DND-41 (cell line): ENCODE data around the gene UBE2V1.

Experiments used
- ATAC-seq: fragments of 200-7000 bp; cut with Tn5 transposase; 3 replicates; pipeline ENCODE4 v1.9.1; 2021; ENCODE audit warnings: low read depth; ENCODE audit not compliant: insufficient read depth
- DNase-seq: peaks from one replicate; pipeline ENCODE4 v3.0.0-alpha.2; 2020
- H2AFZ ChIP-seq: 2 replicates; pipeline ENCODE4 v1.6.0; 2012; ENCODE audit warnings: low read depth, low read length
- H3K27ac ChIP-seq: 2 replicates; pipeline ENCODE4 v1.5.1; 2012; ENCODE audit warnings: low read length, inconsistent platforms
- H3K27me3 ChIP-seq: fragments of 200-600 bp; sonication (generic); 2 replicates; pipeline ENCODE4 v1.6.0; 2012; ENCODE audit warnings: low read length, mild to moderate bottlenecking, inconsistent platforms; ENCODE audit not compliant: insufficient read depth, poor library complexity
- H3K36me3 ChIP-seq: 2 replicates; pipeline ENCODE4 v1.5.1; 2012; ENCODE audit warnings: low read length, inconsistent platforms; ENCODE audit not compliant: insufficient read depth
- H3K4me1 ChIP-seq: 2 replicates; pipeline ENCODE4 v1.5.1; 2012; ENCODE audit warnings: mild to moderate bottlenecking, low read length; ENCODE audit not compliant: insufficient read depth
- H3K4me2 ChIP-seq: 2 replicates; pipeline ENCODE4 v1.6.0; 2012; ENCODE audit warnings: mild to moderate bottlenecking, moderate library complexity, low read length, inconsistent platforms; ENCODE audit not compliant: insufficient read depth
- H3K4me3 ChIP-seq, 2 experiments: fragments of 200-600 bp in 1 of 2; shearing (Covaris generic) in 1 of 2; 2 replicates each; pipeline ENCODE4 v1.5.1; 2012 to 2016; ENCODE audit warnings: inconsistent platforms in 2 of 2, low read length in 2 of 2, mild to moderate bottlenecking in 2 of 2, low read depth in 1 of 2, moderate library complexity in 1 of 2
- H3K79me2 ChIP-seq: 2 replicates; pipeline ENCODE4 v1.6.0; 2012; ENCODE audit warnings: low read length, inconsistent platforms; ENCODE audit not compliant: insufficient read depth
- H3K9ac ChIP-seq: 2 replicates; pipeline ENCODE4 v1.6.0; 2012; ENCODE audit warnings: low read depth, mild to moderate bottlenecking, inconsistent platforms, low read length, moderate library complexity
- H3K9me3 ChIP-seq: 2 replicates; pipeline ENCODE4 v1.5.1; 2012; ENCODE audit warnings: low read length, moderate library complexity, mild to moderate bottlenecking, inconsistent platforms; ENCODE audit not compliant: insufficient read depth, severe bottlenecking
- H4K20me1 ChIP-seq: 2 replicates; pipeline ENCODE4 v1.6.0; 2012; ENCODE audit warnings: low read length; ENCODE audit not compliant: insufficient read depth
- EZH2 ChIP-seq: IDR thresholded peaks from 3 replicates; pipeline ENCODE4 v1.6.1; 2012; ENCODE audit warnings: borderline replicate concordance, low read depth, mild to moderate bottlenecking, moderate library complexity, low read length, inconsistent platforms; ENCODE audit not compliant: severe bottlenecking
- TF ChIP-seq, protein P1 (sequence below): IDR thresholded peaks from 2 replicates; pipeline ENCODE4 v1.5.1; 2012; ENCODE audit warnings: borderline replicate concordance, low read length, moderate library complexity, mild to moderate bottlenecking; ENCODE audit not compliant: poor library complexity, severe bottlenecking; ENCODE audit errors: extremely low read depth

Gene UBE2V1

DNA sequence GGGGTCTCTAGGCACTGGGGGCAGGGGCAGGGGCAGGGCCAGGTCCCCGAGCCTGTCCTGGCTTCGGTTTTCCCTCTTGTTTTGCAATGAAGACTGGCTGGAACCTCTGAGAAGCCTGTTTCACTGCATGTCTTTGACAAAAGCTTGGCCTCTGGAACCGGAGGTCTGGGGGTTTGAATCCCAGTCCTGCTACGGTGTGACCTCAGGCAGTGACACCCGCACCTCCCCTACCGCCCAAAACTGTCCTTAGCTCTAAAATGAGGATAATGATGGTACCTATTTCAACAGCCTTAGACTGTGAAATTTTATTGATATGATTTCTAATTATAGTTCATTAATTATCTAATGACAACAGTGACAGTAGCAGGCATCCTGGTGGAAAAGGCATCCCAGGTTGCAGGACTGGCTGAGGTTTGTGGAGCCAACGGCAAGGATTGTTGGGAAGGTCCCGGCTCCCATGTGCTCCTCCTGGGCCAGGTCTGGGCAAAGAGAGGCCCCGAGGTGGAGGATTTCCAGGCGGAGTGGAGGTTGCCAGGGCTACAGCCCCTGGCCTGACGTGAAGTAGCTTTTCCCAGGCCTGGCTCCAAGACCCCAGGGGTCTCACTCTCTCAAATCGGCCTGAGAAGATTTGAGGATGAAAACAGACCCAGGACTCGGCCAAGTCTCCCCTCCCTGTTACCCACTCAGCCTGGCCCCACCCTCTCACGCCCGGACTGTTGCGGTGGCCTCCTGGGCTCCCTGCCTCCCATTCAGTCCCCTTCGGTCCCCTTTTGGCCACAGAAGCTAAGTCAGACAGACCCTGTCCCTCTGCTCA, 72.3 kb downstream of the UBE2V1 start:
- DNase-seq (no peak), ATAC-seq (no peak)
- no peak for TF ChIP-seq EZH2
- TF ChIP-seq, protein P1, sequence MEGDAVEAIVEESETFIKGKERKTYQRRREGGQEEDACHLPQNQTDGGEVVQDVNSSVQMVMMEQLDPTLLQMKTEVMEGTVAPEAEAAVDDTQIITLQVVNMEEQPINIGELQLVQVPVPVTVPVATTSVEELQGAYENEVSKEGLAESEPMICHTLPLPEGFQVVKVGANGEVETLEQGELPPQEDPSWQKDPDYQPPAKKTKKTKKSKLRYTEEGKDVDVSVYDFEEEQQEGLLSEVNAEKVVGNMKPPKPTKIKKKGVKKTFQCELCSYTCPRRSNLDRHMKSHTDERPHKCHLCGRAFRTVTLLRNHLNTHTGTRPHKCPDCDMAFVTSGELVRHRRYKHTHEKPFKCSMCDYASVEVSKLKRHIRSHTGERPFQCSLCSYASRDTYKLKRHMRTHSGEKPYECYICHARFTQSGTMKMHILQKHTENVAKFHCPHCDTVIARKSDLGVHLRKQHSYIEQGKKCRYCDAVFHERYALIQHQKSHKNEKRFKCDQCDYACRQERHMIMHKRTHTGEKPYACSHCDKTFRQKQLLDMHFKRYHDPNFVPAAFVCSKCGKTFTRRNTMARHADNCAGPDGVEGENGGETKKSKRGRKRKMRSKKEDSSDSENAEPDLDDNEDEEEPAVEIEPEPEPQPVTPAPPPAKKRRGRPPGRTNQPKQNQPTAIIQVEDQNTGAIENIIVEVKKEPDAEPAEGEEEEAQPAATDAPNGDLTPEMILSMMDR: no peak
- Histone ChIP-seq H3K27me3 (peaks cover 5% of the 10 kb centered on the region), H3K4me3 (no peak overlapping the region), H3K9me3 (no peaks in the 10 kb centered on the region), H3K4me1 (no peaks in the 10 kb centered on the region), H3K9ac (no peak overlapping the region), H3K79me2 (no peaks in the 10 kb centered on the region), H3K4me2 (no peak overlapping the region), H4K20me1 (peaks cover 9% of the 10 kb centered on the region; the same call in 1 of the 2 replicates), H3K27ac (no peak overlapping the region), H3K36me3 (no peaks in the 10 kb centered on the region), H2AFZ (no peak overlapping the region)

DNA sequence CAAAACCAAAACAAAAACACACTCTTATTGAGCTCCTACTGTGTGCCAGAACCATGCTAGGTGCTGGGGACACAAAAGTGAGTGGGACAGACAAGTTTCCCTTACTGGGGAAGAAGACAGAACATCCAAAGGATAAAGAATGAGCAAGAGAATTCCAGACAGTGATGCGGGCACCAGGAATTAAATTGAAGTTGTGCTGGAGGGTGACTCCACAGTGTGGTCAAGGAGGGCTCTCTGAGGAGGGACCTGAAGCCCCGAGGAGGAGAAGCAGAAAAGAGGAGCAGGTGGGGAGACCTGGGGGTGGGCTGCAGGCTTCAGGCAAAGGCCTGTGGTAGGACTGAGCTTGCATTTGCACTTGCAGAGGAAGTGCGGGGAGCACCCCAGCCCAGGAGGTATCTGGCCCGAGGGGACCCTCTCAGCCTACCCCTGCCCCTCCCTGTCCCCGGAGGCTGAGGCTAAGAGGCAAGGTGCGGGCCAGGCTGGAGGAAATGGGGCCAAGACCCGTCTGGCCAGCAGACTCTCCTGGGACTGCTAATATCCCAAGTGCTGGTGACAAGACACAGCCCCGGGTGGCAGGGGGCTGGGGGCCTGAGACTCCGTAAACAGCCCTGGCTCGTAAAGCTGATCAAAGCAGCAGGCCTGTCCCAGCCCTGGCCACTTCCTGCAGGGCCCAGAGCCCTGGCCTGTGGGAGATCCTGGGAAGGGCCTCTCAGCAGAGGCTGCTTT, 73.1 kb downstream of the UBE2V1 start:
- Histone ChIP-seq H3K4me2 (no peak overlapping the region), H3K4me3 (no peak overlapping the region), H3K9ac (no peak overlapping the region), H3K27me3 (peaks cover 5% of the 10 kb centered on the region), H3K79me2 (no peaks in the 10 kb centered on the region), H3K9me3 (no peaks in the 10 kb centered on the region), H3K27ac (no peak overlapping the region), H4K20me1 (peaks cover 10% of the 10 kb centered on the region; the same call in 1 of the 2 replicates), H2AFZ (no peak overlapping the region), H3K36me3 (no peaks in the 10 kb centered on the region), H3K4me1 (no peaks in the 10 kb centered on the region)
- no peak for TF ChIP-seq EZH2
- TF ChIP-seq, protein P1: no peak
- ATAC-seq: no peak
- no peak for DNase-seq

DNA sequence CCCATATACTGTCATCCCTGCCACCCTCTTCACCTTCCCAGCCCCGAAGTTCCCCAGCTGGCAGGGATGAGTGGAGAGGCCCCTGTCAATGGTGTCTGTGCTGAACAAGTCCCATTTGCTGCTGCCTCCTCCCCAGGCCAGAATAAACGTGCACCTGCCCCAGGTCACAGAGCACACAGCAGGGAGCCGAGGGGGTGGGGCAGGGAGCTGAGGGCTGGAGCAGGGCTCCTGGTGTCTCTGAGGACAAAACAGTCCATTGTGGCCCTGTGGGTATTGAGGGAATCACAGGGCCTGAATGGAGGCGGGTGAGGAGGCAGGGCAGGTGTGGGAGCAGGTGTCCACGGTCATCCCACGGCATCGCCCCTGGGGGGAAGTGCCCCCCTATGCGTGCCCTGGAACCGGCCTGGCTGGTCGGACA, 74.4 kb downstream of the UBE2V1 start:
- Histone ChIP-seq H3K9me3 (no peaks in the 10 kb centered on the region), H2AFZ (no peak overlapping the region), H3K27ac (no peak overlapping the region), H4K20me1 (peaks cover 10% of the 10 kb centered on the region; the same call in 1 of the 2 replicates), H3K4me3 (no peak overlapping the region), H3K27me3 (peaks cover 5% of the 10 kb centered on the region), H3K79me2 (no peaks in the 10 kb centered on the region), H3K9ac (no peak overlapping the region), H3K4me2 (no peak overlapping the region), H3K36me3 (no peaks in the 10 kb centered on the region), H3K4me1 (no peaks in the 10 kb centered on the region)
- no peak for TF ChIP-seq EZH2
- TF ChIP-seq, protein P1: no peak
- DNase-seq (no peak), ATAC-seq (no peak)
